ENCODE results near the gene STRA8. TPM values are rescaled to one million over a fixed set of nuclear protein-coding genes. Genes with fewer than 3 reads are reported as not detected.
"Not testable (repeated sequence)": the region's sequence is repeated elsewhere in the genome, so short reads cannot be mapped to it uniquely, and the experiment has no call there.

STRA8 gene
- total RNA-seq, 1 donor from 2014 or later: not detected

- no peaks in the 10 kb centered on the region for H3K4me1 ChIP-seq
- no peaks in the 10 kb centered on the region for H3K9me3 ChIP-seq
- no peaks in the 10 kb centered on the region for H3K36me3 ChIP-seq
- intact Hi-C loops (cut with DNase I): no loop called here
- no peaks in the 10 kb centered on the region for H3K27me3 ChIP-seq
- no peak overlapping the region for H3K27ac ChIP-seq
- peak in 1 of 2 donors; percentile 56 for DNase-seq (ENCODE audit: extremely low spot score in 2 of 2)
- TF ChIP-seq, protein P1, sequence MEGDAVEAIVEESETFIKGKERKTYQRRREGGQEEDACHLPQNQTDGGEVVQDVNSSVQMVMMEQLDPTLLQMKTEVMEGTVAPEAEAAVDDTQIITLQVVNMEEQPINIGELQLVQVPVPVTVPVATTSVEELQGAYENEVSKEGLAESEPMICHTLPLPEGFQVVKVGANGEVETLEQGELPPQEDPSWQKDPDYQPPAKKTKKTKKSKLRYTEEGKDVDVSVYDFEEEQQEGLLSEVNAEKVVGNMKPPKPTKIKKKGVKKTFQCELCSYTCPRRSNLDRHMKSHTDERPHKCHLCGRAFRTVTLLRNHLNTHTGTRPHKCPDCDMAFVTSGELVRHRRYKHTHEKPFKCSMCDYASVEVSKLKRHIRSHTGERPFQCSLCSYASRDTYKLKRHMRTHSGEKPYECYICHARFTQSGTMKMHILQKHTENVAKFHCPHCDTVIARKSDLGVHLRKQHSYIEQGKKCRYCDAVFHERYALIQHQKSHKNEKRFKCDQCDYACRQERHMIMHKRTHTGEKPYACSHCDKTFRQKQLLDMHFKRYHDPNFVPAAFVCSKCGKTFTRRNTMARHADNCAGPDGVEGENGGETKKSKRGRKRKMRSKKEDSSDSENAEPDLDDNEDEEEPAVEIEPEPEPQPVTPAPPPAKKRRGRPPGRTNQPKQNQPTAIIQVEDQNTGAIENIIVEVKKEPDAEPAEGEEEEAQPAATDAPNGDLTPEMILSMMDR (IDR thresholded peaks at IDR 0.05): no peak
- TF ChIP-seq POLR2AphosphoS5 (IDR thresholded peaks at IDR 0.05; ENCODE audit: insufficient read depth in 1 of 2, low read depth in 1 of 2) (no peak), POLR2A (IDR thresholded peaks at IDR 0.05) (no peak)
- no peak overlapping the region for H3K4me3 ChIP-seq
These were observed 2.0 kb upstream of the STRA8 start for GRCh38 chr7:135231686-135232085.

DNA sequence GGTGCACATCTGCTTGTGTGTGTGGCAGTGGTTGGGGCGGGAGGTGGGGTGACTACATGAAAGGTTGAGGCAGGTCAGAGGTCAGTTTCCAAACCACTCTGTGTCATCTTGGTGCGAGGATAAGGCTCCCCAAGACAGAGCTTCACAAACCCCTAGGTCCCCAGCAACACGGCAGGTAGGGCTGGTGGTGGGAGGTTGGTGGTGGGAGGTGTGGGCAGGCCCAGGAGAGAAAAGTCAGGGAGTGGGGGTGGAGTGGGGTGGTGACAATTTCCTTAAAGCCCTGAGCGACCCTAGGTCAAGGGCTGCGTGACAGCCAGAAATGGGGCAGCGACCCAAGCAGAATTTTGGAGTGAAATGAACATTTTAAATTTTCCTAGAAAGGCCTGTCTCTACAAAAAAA, 1.6 kb upstream of the STRA8 start:
- H3K27ac ChIP-seq: no peak overlapping the region

DNA sequence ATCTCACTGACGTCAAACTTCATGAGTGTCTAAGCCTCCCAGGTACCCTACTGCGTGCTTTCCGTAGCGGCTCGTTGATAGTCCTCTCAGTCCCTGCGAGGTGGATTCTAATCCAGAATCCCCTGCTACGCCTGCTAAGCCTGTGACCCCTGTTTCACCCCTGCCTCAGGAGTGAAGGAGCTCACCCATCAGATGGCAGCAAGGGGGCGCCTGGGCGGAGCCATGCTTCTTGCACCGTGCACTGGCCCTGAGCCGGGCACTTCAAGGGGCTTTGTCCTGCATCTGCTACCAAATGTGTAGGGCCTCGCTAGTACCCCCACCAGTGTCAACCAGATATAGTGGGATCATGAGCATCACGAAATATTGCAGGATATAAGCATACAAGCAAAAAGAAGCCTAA, 918 bp upstream of the STRA8 start:
- Histone ChIP-seq H3K27ac (no peak overlapping the region), H3K4me1 (no peaks in the 10 kb centered on the region), H3K27me3 (no peaks in the 10 kb centered on the region), H3K9me3 (no peaks in the 10 kb centered on the region), H3K4me3 (no peak overlapping the region), H3K36me3 (no peaks in the 10 kb centered on the region)
- no peak for TF ChIP-seq POLR2A (IDR thresholded peaks at IDR 0.05)
- DNase-seq (ENCODE audit: extremely low spot score in 2 of 2): peak in 1 of 2 donors; percentile 37
- intact Hi-C loops (cut with DNase I): no loop called here

More for the DNA sequence above, 1.6 kb upstream of the STRA8 start:
- no peak for DNase-seq (ENCODE audit: extremely low spot score in 2 of 2)
- Histone ChIP-seq H3K36me3 (no peaks in the 10 kb centered on the region), H3K27me3 (no peaks in the 10 kb centered on the region), H3K9me3 (no peaks in the 10 kb centered on the region), H3K4me3 (no peak overlapping the region), H3K4me1 (no peaks in the 10 kb centered on the region)
- intact Hi-C loops (cut with DNase I): no loop called here
- TF ChIP-seq POLR2A (IDR thresholded peaks at IDR 0.05) (no peak), POLR2AphosphoS5 (IDR thresholded peaks at IDR 0.05; ENCODE audit: insufficient read depth in 1 of 2, low read depth in 1 of 2) (no peak)
- TF ChIP-seq, protein P1 (IDR thresholded peaks at IDR 0.05): no peak

DNA sequence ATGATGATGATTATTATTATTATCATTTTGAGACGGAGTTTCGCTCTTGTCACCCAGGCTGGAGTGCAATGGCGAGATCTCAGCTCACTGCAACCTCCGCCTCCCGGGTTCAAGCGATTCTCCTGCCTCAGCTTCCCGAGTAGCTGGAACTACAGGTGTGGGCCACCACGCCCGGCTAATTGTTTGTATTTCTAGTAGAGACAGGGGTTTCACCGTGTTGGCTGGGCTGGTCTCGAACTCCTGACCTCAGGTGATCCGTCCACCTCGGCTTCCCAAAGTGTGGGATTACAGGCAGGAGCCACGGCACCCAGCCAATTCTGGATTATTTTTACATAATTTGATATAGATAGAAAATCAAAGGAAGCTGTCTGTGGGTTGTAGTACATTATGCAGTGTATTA, 457 bp downstream of the STRA8 start:
- intact Hi-C loops (cut with DNase I): not testable (repeated sequence)

GRCh38 chr7:135234727-135235126, 1.1 kb downstream of the STRA8 start:
- Histone ChIP-seq H3K4me1 (no peaks in the 10 kb centered on the region), H3K36me3 (no peaks in the 10 kb centered on the region), H3K27me3 (no peaks in the 10 kb centered on the region), H3K4me3 (no peak overlapping the region), H3K27ac (no peak overlapping the region), H3K9me3 (no peaks in the 10 kb centered on the region)
- TF ChIP-seq, protein P1 (IDR thresholded peaks at IDR 0.05): no peak
- no peak for TF ChIP-seq POLR2AphosphoS5 (IDR thresholded peaks at IDR 0.05; ENCODE audit: insufficient read depth in 1 of 2, low read depth in 1 of 2)
- TF ChIP-seq POLR2A (IDR thresholded peaks at IDR 0.05): no peak
- peak in 1 of 2 donors; percentile 20 for DNase-seq (ENCODE audit: extremely low spot score in 2 of 2)
- intact Hi-C loops (cut with DNase I): no loop called here

More for the DNA sequence above, 457 bp downstream of the STRA8 start:
- not testable (repeated sequence) for H3K36me3 ChIP-seq, H3K9me3 ChIP-seq, H3K27me3 ChIP-seq, H3K4me3 ChIP-seq, H3K27ac ChIP-seq, H3K4me1 ChIP-seq
- DNase-seq (ENCODE audit: extremely low spot score in 2 of 2): peak in 1 of 2 donors; percentile 8

DNA sequence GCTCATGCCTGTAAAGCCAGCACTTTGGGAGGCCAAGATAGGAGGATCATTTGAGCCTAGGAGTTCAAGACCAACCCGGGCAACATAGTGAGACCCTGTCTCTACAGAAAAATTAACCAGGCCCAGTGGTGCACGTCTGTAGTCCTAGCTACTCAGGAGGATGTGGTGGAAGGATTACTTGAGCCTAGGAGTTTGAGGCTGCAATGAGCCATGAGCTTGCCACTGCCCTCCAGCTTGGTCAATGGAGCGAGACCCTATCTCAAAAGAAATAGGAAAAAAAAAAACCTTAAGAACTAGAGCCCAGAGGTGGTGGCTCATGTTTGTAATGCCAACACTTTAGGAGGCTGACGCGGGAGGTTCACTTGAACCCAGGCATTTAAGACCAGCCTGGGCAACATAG, 2.2 kb downstream of the STRA8 start:
- TF ChIP-seq, protein P1 (IDR thresholded peaks at IDR 0.05): no peak
- H3K27ac ChIP-seq: no peak overlapping the region
- H3K27me3 ChIP-seq: no peaks in the 10 kb centered on the region
- no peaks in the 10 kb centered on the region for H3K36me3 ChIP-seq
- H3K4me1 ChIP-seq: no peaks in the 10 kb centered on the region
- peak in 1 of 2 donors; percentile 42 for DNase-seq (ENCODE audit: extremely low spot score in 2 of 2)
- H3K9me3 ChIP-seq: no peaks in the 10 kb centered on the region
- no peak overlapping the region for H3K4me3 ChIP-seq
- intact Hi-C loops (cut with DNase I): no loop called here

Measured in vagina (tissue), 2 donors.